Mesendoderm (in vitro differentiated cells): Measurements from ENCODE around the gene SLC16A3.

ENCODE experiments used
- DNase-seq: peaks from one replicate; pipeline ENCODE4 v3.0.0; 2013
- H2AK5ac ChIP-seq: 2 replicates; pipeline ENCODE4 v1.6.1; 2013; ENCODE audit warnings: low read length, inconsistent platforms
- H2BK120ac ChIP-seq: 2 replicates; pipeline ENCODE4 v1.6.1; 2013; ENCODE audit warnings: low read depth, mild to moderate bottlenecking, low read length, moderate library complexity, mixed read lengths
- H2BK15ac ChIP-seq: replicated peaks from 2 replicates; pipeline ENCODE4 v1.6.1; 2013; ENCODE audit warnings: low read depth, mild to moderate bottlenecking, moderate library complexity
- H2BK5ac ChIP-seq: 2 replicates; pipeline ENCODE4 v1.6.1; 2013; ENCODE audit warnings: low read length, inconsistent platforms
- H3K18ac ChIP-seq: 2 replicates; pipeline ENCODE4 v1.6.1; 2013; ENCODE audit warnings: mild to moderate bottlenecking, low read length, mixed read lengths
- H3K23ac ChIP-seq: one replicate; pipeline ENCODE4 v1.6.1; 2013; ENCODE audit warnings: low read length
- H3K27ac ChIP-seq: 2 replicates; pipeline ENCODE4 v1.5.1; 2013; ENCODE audit warnings: low read depth, mild to moderate bottlenecking, inconsistent platforms, low read length, moderate library complexity
- H3K27me3 ChIP-seq: 2 replicates; pipeline ENCODE4 v1.6.1; 2013; ENCODE audit warnings: low read length, control low read depth, mild to moderate bottlenecking, inconsistent platforms; ENCODE audit not compliant: insufficient read depth, poor library complexity
- H3K36me3 ChIP-seq: 2 replicates; pipeline ENCODE4 v1.6.1; 2013; ENCODE audit warnings: low read length, inconsistent platforms; ENCODE audit not compliant: control insufficient read depth, insufficient read depth
- H3K4ac ChIP-seq: one replicate; pipeline ENCODE4 v1.6.1; 2013; ENCODE audit warnings: low read depth, mild to moderate bottlenecking, low read length, moderate library complexity
- H3K4me1 ChIP-seq: 2 replicates; pipeline ENCODE4 v1.6.1; 2013; ENCODE audit warnings: low read depth, low read length, inconsistent platforms; ENCODE audit not compliant: control insufficient read depth
- H3K4me2 ChIP-seq: 2 replicates; pipeline ENCODE4 v1.6.1; 2013; ENCODE audit warnings: low read length
- H3K4me3 ChIP-seq: 2 replicates; pipeline ENCODE4 v1.5.1; 2013; ENCODE audit warnings: mild to moderate bottlenecking, low read length
- H3K56ac ChIP-seq: one replicate; pipeline ENCODE4 v1.6.1; 2013; ENCODE audit warnings: low read length
- H3K79me1 ChIP-seq: 2 replicates; pipeline ENCODE4 v1.6.1; 2013; ENCODE audit warnings: low read length, inconsistent platforms
- H3K79me2 ChIP-seq: 2 replicates; pipeline ENCODE4 v1.6.1; 2013; ENCODE audit warnings: mild to moderate bottlenecking, low read length; ENCODE audit not compliant: control insufficient read depth, insufficient read depth
- H3K9ac ChIP-seq: 2 replicates; pipeline ENCODE4 v1.6.1; 2013; ENCODE audit warnings: low read length, inconsistent platforms
- H4K5ac ChIP-seq: one replicate; pipeline ENCODE4 v1.6.1; 2013; ENCODE audit warnings: low read length
- H4K8ac ChIP-seq: one replicate; pipeline ENCODE4 v1.6.1; 2013; ENCODE audit warnings: low read depth, mild to moderate bottlenecking, control low read depth, low read length, moderate library complexity
- WGBS: extraction: QIAGEN DNeasy Blood & Tissue Kit; methylation state at CpG from one replicate; pipeline ENCODE4 v1.1.7; 2013; ENCODE audit warnings: low lambda C conversion rate, missing lambda C conversion rate; ENCODE audit not compliant: insufficient coverage; ENCODE audit errors: extremely low coverage; 5-methylcytosine and 5-hydroxymethylcytosine counted together

SLC16A3 gene

DNA sequence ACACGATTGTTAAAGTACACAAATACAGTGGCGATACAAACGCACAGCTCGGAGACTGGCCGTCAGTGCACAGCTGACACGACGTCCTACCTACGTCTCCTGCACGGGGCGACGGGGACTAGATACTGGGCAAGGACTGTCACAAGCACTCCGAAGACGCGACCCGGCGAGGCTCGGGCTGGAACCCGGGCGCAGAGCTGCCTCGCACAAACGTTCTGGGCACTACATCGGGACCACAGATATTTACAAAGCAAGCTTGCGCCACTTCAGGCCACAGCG is 13.8 kb downstream of the SLC16A3 start:
- H3K23ac ChIP-seq, result no peak overlapping the region
- H3K4me3 ChIP-seq, result no peak overlapping the region
- H2BK120ac ChIP-seq, result no peak overlapping the region
- H4K8ac ChIP-seq, result no peak overlapping the region
- no peak overlapping the region for H3K18ac ChIP-seq
- H2BK5ac ChIP-seq, result no peak overlapping the region
- DNase-seq, result no peak
- no peaks in the 10 kb centered on the region for H3K4me1 ChIP-seq
- WGBS, result no CpG with 5 or more reads among the region's 24 CpGs
- no peaks in the 10 kb centered on the region for H3K27me3 ChIP-seq
- peaks cover 15% of the 10 kb centered on the region for H3K79me1 ChIP-seq
- H3K36me3 ChIP-seq, result peaks cover 21% of the 10 kb centered on the region
- H3K4me2 ChIP-seq, result no peak overlapping the region
- no peak overlapping the region for H2BK15ac ChIP-seq
- H2AK5ac ChIP-seq, result no peak overlapping the region
- H4K5ac ChIP-seq, result no peak overlapping the region
- no peak overlapping the region for H3K56ac ChIP-seq
- no peak overlapping the region for H3K9ac ChIP-seq
- no peak overlapping the region for H3K27ac ChIP-seq
- H3K4ac ChIP-seq, result no peak overlapping the region
- peaks cover 6% of the 10 kb centered on the region for H3K79me2 ChIP-seq

DNA sequence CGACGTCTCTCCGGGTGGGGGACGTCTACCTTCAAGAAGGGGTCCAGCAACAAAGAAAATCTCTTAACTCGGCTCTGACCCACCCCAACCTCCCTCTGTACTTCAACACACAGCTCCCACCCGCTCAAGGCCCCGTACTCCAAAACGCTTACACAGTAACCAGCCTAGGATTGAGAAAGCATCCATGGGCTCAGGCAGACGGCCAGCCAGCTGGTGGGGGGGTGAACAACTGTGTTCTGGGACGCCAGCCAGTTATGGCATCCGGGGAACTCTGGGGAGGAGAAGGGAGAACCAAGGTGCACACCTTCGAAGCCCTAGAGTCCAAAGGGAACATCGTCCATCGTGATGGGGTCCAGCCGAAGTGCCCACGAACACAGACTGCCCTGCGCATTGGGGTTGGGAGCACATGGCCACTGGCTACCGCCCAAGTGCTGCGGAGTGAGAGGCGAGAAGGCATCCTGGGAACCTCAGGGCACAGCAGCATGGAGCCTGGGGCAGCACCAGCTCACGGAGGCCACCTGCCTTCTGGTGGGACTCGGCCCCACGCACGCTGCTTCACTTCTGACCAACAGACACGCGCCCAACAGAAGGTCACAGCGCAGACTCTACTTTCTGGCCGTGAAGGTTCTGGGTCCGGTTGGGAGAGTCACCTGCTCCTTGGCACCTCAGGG is 14.3 kb downstream of the SLC16A3 start:
- Histone ChIP-seq H2AK5ac (no peak overlapping the region), H2BK5ac (no peak overlapping the region), H3K79me2 (peaks cover 6% of the 10 kb centered on the region), H3K27ac (no peak overlapping the region), H4K8ac (no peak overlapping the region), H3K4me2 (no peak overlapping the region), H2BK120ac (no peak overlapping the region), H3K79me1 (peaks cover 15% of the 10 kb centered on the region), H3K18ac (no peak overlapping the region), H3K27me3 (no peaks in the 10 kb centered on the region), H3K4me3 (no peak overlapping the region), H3K56ac (no peak overlapping the region), H3K23ac (no peak overlapping the region), H3K9ac (no peak overlapping the region), H2BK15ac (no peak overlapping the region), H3K4me1 (no peaks in the 10 kb centered on the region), H3K36me3 (peaks cover 21% of the 10 kb centered on the region), H4K5ac (no peak overlapping the region), H3K4ac (no peak overlapping the region)
- WGBS, result no CpG with 5 or more reads among the region's 29 CpGs
- DNase-seq, result no peak

DNA sequence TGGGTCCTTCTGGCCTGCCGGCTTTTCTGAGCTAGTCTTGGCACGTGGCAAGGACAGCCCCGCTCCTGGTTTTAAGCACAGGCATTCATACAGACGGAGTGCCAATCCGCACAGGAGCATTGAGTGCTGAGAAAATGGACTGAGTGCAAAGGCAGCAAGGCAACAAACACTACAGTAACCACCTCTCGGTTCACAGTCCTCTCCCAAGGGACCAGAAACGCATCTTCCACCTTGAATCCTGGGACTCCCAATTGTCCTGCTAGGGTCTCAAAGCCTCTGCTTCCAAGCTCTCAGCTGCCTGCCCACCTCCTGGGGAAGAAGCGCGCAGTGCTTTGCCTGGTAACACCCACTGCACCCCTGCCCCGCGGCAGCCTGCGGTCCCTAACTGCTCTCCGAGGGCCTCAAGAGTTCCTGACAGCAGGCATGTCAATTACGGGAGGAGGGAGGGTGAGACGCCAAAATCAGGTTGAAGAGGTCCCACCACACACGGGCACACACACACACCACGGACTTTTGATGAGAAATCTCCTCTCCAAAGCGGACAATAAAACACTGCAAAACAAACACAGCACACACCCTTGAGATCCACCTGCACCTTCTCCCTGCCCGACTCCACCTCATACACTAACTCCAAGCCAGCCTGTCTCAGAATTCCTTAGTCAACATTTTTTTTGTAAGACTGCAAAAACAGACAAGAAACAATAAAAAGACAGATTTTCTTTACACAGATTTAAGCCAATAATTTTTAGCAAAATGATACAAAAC is 15.0 kb downstream of the SLC16A3 start:
- Histone ChIP-seq H3K4ac (no peak overlapping the region), H4K5ac (no peak overlapping the region), H3K79me2 (peaks cover 6% of the 10 kb centered on the region), H2BK5ac (no peak overlapping the region), H4K8ac (no peak overlapping the region), H3K18ac (no peak overlapping the region), H2BK120ac (no peak overlapping the region), H3K27me3 (no peaks in the 10 kb centered on the region), H3K9ac (no peak overlapping the region), H3K4me3 (no peak overlapping the region), H2BK15ac (no peak overlapping the region), H3K27ac (no peak overlapping the region), H2AK5ac (no peak overlapping the region), H3K4me2 (no peak overlapping the region), H3K23ac (no peak overlapping the region), H3K4me1 (no peaks in the 10 kb centered on the region), H3K56ac (no peak overlapping the region), H3K79me1 (peaks cover 15% of the 10 kb centered on the region), H3K36me3 (peaks cover 24% of the 10 kb centered on the region)
- WGBS, result no CpG with 5 or more reads among the region's 19 CpGs
- DNase-seq, result no peak

DNA sequence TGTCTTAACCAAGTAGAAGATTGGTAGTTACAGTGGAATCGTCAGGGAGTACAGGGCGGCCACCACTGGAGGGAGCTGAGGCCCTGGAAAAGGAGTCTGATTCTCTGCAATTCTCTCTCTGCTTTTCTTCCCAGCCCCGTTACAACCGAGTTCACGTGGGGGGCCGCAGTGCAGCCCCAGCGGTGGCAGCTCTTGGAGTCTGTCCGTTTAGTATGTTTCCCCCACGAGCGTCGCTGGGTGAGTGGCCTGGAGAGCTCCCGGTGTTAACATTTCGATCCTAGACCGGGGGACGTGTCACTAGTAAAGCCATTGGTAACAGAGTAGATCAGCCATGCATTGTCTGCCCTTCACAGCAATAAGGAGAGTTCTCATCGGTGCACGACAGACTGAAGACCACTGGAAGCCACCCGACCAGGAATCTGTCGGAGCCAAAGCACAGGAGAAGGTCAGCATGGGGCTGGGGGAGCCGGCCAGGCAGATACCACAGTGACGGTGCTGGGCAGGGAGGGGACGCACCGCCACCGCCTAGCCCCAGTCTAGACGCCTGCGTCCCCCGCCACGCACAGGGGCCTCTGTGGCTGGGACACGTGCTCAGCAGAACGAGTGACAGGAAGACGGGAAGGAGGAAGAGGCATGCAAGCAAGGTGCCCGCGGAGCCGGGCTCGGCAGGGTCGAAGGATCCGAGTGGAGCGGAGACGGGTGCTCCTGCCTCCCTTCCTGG is 15.7 kb downstream of the SLC16A3 start:
- no peak overlapping the region for H2BK5ac ChIP-seq
- no peak overlapping the region for H3K9ac ChIP-seq
- no peak overlapping the region for H4K5ac ChIP-seq
- no peak overlapping the region for H2AK5ac ChIP-seq
- no peak overlapping the region for H3K23ac ChIP-seq
- no peak overlapping the region for H4K8ac ChIP-seq
- DNase-seq, result no peak
- no peak overlapping the region for H3K4me3 ChIP-seq
- no peak overlapping the region for H2BK15ac ChIP-seq
- peaks cover 6% of the 10 kb centered on the region for H3K79me2 ChIP-seq
- H3K4me2 ChIP-seq, result no peak overlapping the region
- no peak overlapping the region for H2BK120ac ChIP-seq
- H3K56ac ChIP-seq, result no peak overlapping the region
- H3K4me1 ChIP-seq, result no peaks in the 10 kb centered on the region
- H3K27ac ChIP-seq, result no peak overlapping the region
- H3K4ac ChIP-seq, result no peak overlapping the region
- no CpG with 5 or more reads among the region's 39 CpGs for WGBS
- no peaks in the 10 kb centered on the region for H3K27me3 ChIP-seq
- peaks cover 26% of the 10 kb centered on the region for H3K36me3 ChIP-seq
- no peak overlapping the region for H3K18ac ChIP-seq
- peaks cover 15% of the 10 kb centered on the region for H3K79me1 ChIP-seq

DNA sequence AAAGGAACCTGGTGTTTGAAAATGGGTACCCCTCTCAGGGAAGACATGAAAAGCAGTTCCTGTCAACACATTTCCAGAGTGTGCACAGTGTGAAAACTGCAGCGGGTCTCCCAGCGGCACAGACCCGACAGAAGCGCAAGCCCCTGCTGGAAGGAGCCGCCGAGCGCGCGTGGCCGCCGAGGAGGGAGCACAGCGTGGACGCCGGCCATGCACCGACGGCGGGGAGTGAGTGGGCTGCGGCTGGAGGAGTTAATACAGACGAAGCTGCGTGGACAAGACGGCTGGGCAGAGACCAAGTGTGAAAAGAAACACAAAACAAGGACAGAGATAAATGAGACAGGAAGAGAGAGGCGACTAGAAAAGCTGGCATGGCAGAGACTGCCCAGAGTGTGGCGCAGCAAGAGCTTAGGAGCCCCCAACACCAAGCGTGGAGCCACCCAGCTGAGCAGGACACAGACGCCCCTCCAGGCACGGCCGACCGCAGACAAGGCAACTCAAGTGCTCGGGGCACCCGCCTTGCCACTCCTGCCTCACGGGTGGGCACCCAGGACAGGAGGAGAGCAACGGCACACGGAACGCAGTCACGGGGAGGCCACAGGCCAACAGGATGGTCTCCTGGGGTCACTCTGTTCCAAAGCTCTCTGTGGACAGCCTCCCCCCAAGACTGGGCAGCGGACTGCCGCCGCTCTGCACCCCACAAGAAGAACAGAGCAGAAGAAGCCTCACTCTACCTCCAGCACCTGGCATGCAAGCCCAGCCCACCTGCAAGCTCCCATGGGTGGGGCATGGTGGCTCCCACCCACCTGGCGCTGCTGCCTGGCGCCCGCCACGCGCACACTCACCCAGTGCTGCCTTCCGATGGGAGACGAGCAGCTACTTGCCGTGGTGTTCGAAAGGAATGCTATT is 16.5 kb downstream of the SLC16A3 start:
- H3K79me2 ChIP-seq, result peaks cover 8% of the 10 kb centered on the region
- no peak overlapping the region for H3K9ac ChIP-seq
- no CpG with 5 or more reads among the region's 47 CpGs for WGBS
- H3K79me1 ChIP-seq, result peaks cover 17% of the 10 kb centered on the region
- no peak overlapping the region for H4K5ac ChIP-seq
- no peak overlapping the region for H3K23ac ChIP-seq
- no peak overlapping the region for H3K56ac ChIP-seq
- no peak overlapping the region for H4K8ac ChIP-seq
- no peaks in the 10 kb centered on the region for H3K27me3 ChIP-seq
- no peak overlapping the region for H3K4me2 ChIP-seq
- no peak overlapping the region for H3K4me3 ChIP-seq
- H2BK15ac ChIP-seq, result no peak overlapping the region
- no peak overlapping the region for H2BK5ac ChIP-seq
- no peak for DNase-seq
- no peak overlapping the region for H2BK120ac ChIP-seq
- H2AK5ac ChIP-seq, result no peak overlapping the region
- H3K4me1 ChIP-seq, result no peaks in the 10 kb centered on the region
- H3K4ac ChIP-seq, result no peak overlapping the region
- H3K27ac ChIP-seq, result no peak overlapping the region
- H3K18ac ChIP-seq, result no peak overlapping the region
- H3K36me3 ChIP-seq, result peaks cover 28% of the 10 kb centered on the region
